ENCODE results near the gene NRXN3.

DNA sequence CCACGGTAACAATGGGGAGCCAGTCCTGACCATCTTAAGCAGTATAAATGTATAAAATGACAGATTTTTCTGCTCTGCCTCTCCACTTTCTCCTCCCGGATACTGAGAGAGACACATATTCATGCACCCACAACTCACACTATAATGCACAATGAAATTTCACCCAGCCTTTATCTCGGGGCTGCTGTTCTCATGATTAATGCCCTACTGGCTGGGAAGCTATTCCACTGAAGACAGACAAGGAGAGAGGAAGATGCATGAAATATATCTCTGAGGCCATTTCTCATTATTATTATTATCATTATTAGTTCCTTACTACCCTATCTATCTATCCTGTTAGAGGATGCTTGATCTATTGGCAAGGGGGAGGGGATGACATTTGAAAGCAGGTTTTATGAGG, 1539.4 kb downstream of the NRXN3 start:
- TF ChIP-seq CTCF (IDR thresholded peaks at IDR 0.05; ENCODE audit: low read depth, low read length, missing input control) (no peak), TAF1 (conservative IDR thresholded peaks at IDR 0.05) (no peak), FOXA2 (IDR thresholded peaks at IDR 0.05) (no peak), YY1 (IDR thresholded peaks at IDR 0.05) (no peak), RXRA (IDR thresholded peaks at IDR 0.05) (no peak), REST (IDR thresholded peaks at IDR 0.05) (no peak), GABPA (IDR thresholded peaks at IDR 0.05 in 1 of 2, conservative IDR thresholded peaks at IDR 0.05 in 1 of 2) (no peak), RAD21 (IDR thresholded peaks at IDR 0.05) (no peak), ATF3 (IDR thresholded peaks at IDR 0.05) (no peak), JUND (IDR thresholded peaks at IDR 0.05) (no peak), HNF4G (IDR thresholded peaks at IDR 0.05) (no peak), HNF4A (conservative IDR thresholded peaks at IDR 0.05) (no peak), FOXA1 (IDR thresholded peaks at IDR 0.05) (no peak)
- TF ChIP-seq, protein P1, sequence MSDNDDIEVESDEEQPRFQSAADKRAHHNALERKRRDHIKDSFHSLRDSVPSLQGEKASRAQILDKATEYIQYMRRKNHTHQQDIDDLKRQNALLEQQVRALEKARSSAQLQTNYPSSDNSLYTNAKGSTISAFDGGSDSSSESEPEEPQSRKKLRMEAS (IDR thresholded peaks at IDR 0.05) = no peak
